Astrocyte (in vitro differentiated cells and primary cell): ENCODE results near the gene PLD4. TPM values are rescaled to one million over a fixed set of nuclear protein-coding genes. Genes with fewer than 3 reads are reported as not detected.
A peak's percentile ranks its signal among the peaks of the same experiment; 100 is the strongest.

Experiments used
- DNase-seq: peaks from one replicate; pipeline ENCODE4 v3.0.0-alpha.2; 2010; ENCODE audit warnings: low read depth
- FAIRE-seq: peaks from 2 replicates; lab custom pipeline; 2011; peaks lifted over from hg19 to GRCh38; lab: Jason Lieb, UNC
- H2AFZ ChIP-seq: 2 replicates; pipeline ENCODE4 v1.6.0; 2012; ENCODE audit warnings: low read depth, low read length, inconsistent platforms
- H3K27ac ChIP-seq: 2 replicates; pipeline ENCODE4 v1.5.1; 2011; ENCODE audit warnings: low read depth, low read length, inconsistent platforms
- H3K27me3 ChIP-seq: 2 replicates; pipeline ENCODE4 v1.6.0; 2011; ENCODE audit warnings: low read length, inconsistent platforms; ENCODE audit not compliant: insufficient read depth
- H3K36me3 ChIP-seq: 2 replicates; pipeline ENCODE4 v1.5.1; 2011; ENCODE audit warnings: low read length, inconsistent platforms; ENCODE audit not compliant: insufficient read depth
- H3K4me1 ChIP-seq: 2 replicates; pipeline ENCODE4 v1.5.1; 2011; ENCODE audit warnings: low read length, inconsistent platforms; ENCODE audit not compliant: insufficient read depth
- H3K4me2 ChIP-seq: 2 replicates; pipeline ENCODE4 v1.6.0; 2012; ENCODE audit warnings: low read length, inconsistent platforms
- H3K4me3 ChIP-seq: 2 replicates; pipeline ENCODE4 v1.5.1; 2011; ENCODE audit warnings: low read depth, mild to moderate bottlenecking, low read length, inconsistent platforms; ENCODE audit not compliant: insufficient read depth
- H3K79me2 ChIP-seq: 2 replicates; pipeline ENCODE4 v1.6.0; 2012; ENCODE audit warnings: mild to moderate bottlenecking, low read length, inconsistent platforms; ENCODE audit not compliant: insufficient read depth
- H3K9ac ChIP-seq: 2 replicates; pipeline ENCODE4 v1.6.0; 2012; ENCODE audit warnings: mild to moderate bottlenecking, low read length, inconsistent platforms
- H3K9me3 ChIP-seq: 2 replicates; pipeline ENCODE4 v1.5.1; 2012; ENCODE audit warnings: low read depth, mild to moderate bottlenecking, low read length, inconsistent platforms; ENCODE audit not compliant: insufficient read depth
- H4K20me1 ChIP-seq: 2 replicates; pipeline ENCODE4 v1.6.0; 2012; ENCODE audit warnings: low read length, inconsistent platforms; ENCODE audit not compliant: insufficient read depth
- H3K27ac Mint-ChIP-seq: one replicate; pipeline ENCODE4 v1.8.0; 2021; ENCODE audit warnings: mild to moderate bottlenecking, mixed read lengths; ENCODE audit not compliant: unreplicated experiment
- H3K27me3 Mint-ChIP-seq: one replicate; pipeline ENCODE4 v1.8.0; 2021; ENCODE audit warnings: low read depth, mixed read lengths; ENCODE audit not compliant: unreplicated experiment
- H3K36me3 Mint-ChIP-seq: one replicate; pipeline ENCODE4 v1.8.0; 2021; ENCODE audit warnings: low read depth, mixed read lengths; ENCODE audit not compliant: unreplicated experiment
- H3K4me1 Mint-ChIP-seq: one replicate; pipeline ENCODE4 v1.8.0; 2021; ENCODE audit warnings: low read depth, mixed read lengths; ENCODE audit not compliant: unreplicated experiment
- H3K4me3 Mint-ChIP-seq: one replicate; pipeline ENCODE4 v1.8.0; 2021; ENCODE audit warnings: mild to moderate bottlenecking, moderate library complexity, mixed read lengths; ENCODE audit not compliant: unreplicated experiment
- H3K9me3 Mint-ChIP-seq: one replicate; pipeline ENCODE4 v1.8.0; 2021; ENCODE audit warnings: mild to moderate bottlenecking, mixed read lengths; ENCODE audit not compliant: unreplicated experiment
- EZH2 ChIP-seq: IDR thresholded peaks from 2 replicates; pipeline ENCODE4 v1.6.1; 2012; ENCODE audit warnings: mild to moderate bottlenecking, low read length, inconsistent platforms; ENCODE audit not compliant: insufficient read depth
- total RNA-seq: library from RNA; stranded (reverse); gene quantifications from 2 replicates; pipeline ENCODE4 v1.2.1, GENCODE V29; 2021
- TF ChIP-seq, protein P1 (sequence below): IDR thresholded peaks from 2 replicates; pipeline ENCODE4 v1.5.1; 2011; ENCODE audit warnings: low read depth, mild to moderate bottlenecking, inconsistent platforms, low read length, moderate library complexity; ENCODE audit not compliant: insufficient read depth

The PLD4 gene
- total RNA-seq, 1 donor from 2014 or later: 0.14 TPM

DNA sequence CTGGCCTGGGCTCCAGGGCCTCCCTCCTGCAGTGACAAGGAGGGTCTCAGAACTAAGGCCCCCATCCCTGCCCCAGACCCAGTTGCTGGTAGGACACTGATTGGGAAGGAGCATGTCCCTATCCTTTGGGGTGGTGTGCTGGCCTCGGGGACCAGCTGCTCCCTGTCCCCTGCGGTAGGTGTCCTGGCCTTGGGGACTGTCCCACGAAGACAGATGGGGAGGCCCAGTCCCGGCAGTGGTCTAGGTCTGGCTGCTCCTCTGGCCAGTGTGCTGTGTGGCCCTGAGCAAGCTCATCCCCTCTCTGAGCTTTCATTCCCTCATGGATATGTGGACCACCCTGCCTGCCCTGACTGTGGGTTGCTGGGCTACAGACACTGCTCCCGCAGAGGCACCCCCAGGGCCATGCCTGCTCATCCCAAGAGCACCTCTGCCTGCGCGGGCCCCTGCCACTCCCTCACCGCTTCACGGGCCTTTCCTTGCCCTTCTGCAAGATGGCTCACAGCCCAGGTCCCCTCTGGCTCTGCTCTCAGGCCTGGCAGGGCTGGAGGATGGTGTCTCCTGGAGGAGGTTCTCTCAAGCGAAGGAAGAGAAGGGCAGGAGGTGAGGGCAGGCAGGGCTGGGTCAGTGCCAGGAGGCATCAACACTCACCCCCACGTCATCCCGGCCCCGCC is 41.0 kb downstream of the PLD4 start:
- Histone ChIP-seq H3K79me2 (peaks cover 7% of the 10 kb centered on the region), H4K20me1 (peaks cover 36% of the 10 kb centered on the region), H3K4me3 (no peak overlapping the region), H3K27ac (no peak overlapping the region), H3K36me3 (no peaks in the 10 kb centered on the region), H3K27me3 (no peaks in the 10 kb centered on the region), H3K4me2 (no peak overlapping the region), H3K9me3 (no peaks in the 10 kb centered on the region), H3K9ac (no peak overlapping the region), H2AFZ (no peak overlapping the region), H3K4me1 (peaks cover 34% of the 10 kb centered on the region)
- H3K27me3 Mint-ChIP-seq: peaks cover 5% of the 10 kb centered on the region
- FAIRE-seq (no peak), DNase-seq (no peak)
- no peaks in the 10 kb centered on the region for H3K9me3 Mint-ChIP-seq
- H3K4me1 Mint-ChIP-seq: peaks cover 11% of the 10 kb centered on the region
- TF ChIP-seq, protein P1, sequence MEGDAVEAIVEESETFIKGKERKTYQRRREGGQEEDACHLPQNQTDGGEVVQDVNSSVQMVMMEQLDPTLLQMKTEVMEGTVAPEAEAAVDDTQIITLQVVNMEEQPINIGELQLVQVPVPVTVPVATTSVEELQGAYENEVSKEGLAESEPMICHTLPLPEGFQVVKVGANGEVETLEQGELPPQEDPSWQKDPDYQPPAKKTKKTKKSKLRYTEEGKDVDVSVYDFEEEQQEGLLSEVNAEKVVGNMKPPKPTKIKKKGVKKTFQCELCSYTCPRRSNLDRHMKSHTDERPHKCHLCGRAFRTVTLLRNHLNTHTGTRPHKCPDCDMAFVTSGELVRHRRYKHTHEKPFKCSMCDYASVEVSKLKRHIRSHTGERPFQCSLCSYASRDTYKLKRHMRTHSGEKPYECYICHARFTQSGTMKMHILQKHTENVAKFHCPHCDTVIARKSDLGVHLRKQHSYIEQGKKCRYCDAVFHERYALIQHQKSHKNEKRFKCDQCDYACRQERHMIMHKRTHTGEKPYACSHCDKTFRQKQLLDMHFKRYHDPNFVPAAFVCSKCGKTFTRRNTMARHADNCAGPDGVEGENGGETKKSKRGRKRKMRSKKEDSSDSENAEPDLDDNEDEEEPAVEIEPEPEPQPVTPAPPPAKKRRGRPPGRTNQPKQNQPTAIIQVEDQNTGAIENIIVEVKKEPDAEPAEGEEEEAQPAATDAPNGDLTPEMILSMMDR: no peak
- no peak for TF ChIP-seq EZH2
- no peaks in the 10 kb centered on the region for H3K36me3 Mint-ChIP-seq
- no peak overlapping the region for H3K4me3 Mint-ChIP-seq
- H3K27ac Mint-ChIP-seq: no peak overlapping the region

DNA sequence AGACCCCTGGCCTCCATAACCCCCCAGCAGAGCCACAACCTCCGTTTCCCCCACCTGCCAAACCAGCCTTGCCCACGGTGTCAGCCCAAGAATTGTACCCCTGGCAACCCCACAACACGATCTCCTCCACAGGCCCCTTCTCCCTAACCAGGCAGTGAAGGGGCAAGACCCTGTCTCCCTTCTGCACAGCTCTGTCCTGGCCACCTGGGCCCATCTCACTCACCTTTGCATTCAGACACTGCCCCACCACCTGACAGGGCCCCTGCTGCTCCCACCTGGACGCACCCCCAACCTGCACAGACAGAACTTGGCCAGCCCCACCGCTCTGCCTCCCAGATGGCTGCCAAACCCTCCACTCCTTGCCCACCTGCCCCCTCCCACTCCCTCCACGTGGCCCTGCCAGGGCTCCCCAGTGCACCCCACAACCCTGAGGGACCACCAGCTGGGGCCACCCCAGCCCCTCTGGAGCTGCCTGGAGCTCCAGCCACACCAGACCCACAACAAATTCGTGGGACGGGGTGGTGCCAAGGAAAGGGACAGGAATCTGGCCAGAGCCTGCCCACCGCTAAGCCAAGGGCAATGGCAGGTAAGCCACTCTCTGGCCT is 41.7 kb downstream of the PLD4 start:
- H3K4me1 Mint-ChIP-seq: peaks cover 11% of the 10 kb centered on the region
- TF ChIP-seq, protein P1: no peak
- H3K4me3 Mint-ChIP-seq: no peak overlapping the region
- Histone ChIP-seq H3K4me1 (peaks cover 39% of the 10 kb centered on the region), H3K27me3 (no peaks in the 10 kb centered on the region), H3K79me2 (peaks cover 7% of the 10 kb centered on the region), H3K9me3 (no peaks in the 10 kb centered on the region), H2AFZ (no peak overlapping the region), H4K20me1 (peaks cover 36% of the 10 kb centered on the region), H3K9ac (no peak overlapping the region), H3K4me2 (no peak overlapping the region), H3K36me3 (no peaks in the 10 kb centered on the region), H3K27ac (no peak overlapping the region), H3K4me3 (no peak overlapping the region)
- DNase-seq: no peak
- no peaks in the 10 kb centered on the region for H3K36me3 Mint-ChIP-seq
- no peaks in the 10 kb centered on the region for H3K9me3 Mint-ChIP-seq
- peaks cover 5% of the 10 kb centered on the region for H3K27me3 Mint-ChIP-seq
- FAIRE-seq: no peak
- H3K27ac Mint-ChIP-seq: no peak overlapping the region

DNA sequence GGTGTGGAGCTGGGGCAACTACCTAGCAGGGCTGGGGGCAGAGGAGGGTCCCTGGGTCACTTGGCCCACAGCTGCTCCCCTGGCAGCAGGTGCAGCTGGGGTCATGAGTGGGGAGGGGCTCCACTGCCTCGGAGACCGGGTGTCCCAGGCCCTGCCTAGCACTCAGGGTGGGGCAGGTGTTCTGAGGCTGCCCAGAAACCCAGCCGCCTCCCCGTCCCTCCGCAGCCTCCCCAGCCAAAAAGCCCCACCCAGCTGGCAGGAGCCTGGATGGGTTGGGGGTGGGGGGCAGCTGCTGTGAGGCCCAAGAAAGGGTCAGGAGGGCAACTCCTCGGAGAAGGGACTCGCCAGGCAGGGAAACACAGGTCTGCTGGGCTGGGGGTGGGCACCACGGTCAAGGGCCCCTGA is 42.3 kb downstream of the PLD4 start:
- H3K4me1 ChIP-seq: peaks cover 45% of the 10 kb centered on the region
- H3K9me3 Mint-ChIP-seq: no peaks in the 10 kb centered on the region
- H3K9ac ChIP-seq: no peak overlapping the region
- peaks cover 32% of the 10 kb centered on the region for H4K20me1 ChIP-seq
- no peak overlapping the region for H3K4me3 ChIP-seq
- no peak for DNase-seq
- peak overlapping the region; percentile 75 for H2AFZ ChIP-seq
- no peak for FAIRE-seq
- no peaks in the 10 kb centered on the region for H3K36me3 Mint-ChIP-seq
- H3K4me3 Mint-ChIP-seq: no peak overlapping the region
- H3K36me3 ChIP-seq: no peaks in the 10 kb centered on the region
- H3K79me2 ChIP-seq: peaks cover 7% of the 10 kb centered on the region
- peak overlapping the region; percentile 87 for H3K4me2 ChIP-seq
- TF ChIP-seq EZH2: no peak
- TF ChIP-seq, protein P1: no peak
- H3K27me3 ChIP-seq: no peaks in the 10 kb centered on the region
- no peaks in the 10 kb centered on the region for H3K9me3 ChIP-seq
- no peak overlapping the region for H3K27ac ChIP-seq
- H3K27me3 Mint-ChIP-seq: peaks cover 5% of the 10 kb centered on the region
- peaks cover 13% of the 10 kb centered on the region for H3K4me1 Mint-ChIP-seq
- no peak overlapping the region for H3K27ac Mint-ChIP-seq
